Measurements from ENCODE around the gene TOGARAM2.

The TOGARAM2 gene

GRCh38 chr2:28949617-28950305 is 31.3 kb upstream of the TOGARAM2 start:
- ChIA-PET POLR2A (ENCODE audit: low non-redundant PET) (no interaction called here), CTCF (interaction anchor here (1.2 kb wide), 1 partner anchor 9 kb away, joined by 3 read pairs; no protein-coding TSS in a partner anchor)
- H3K27ac ChIP-seq = no peak overlapping the region
- TF ChIP-seq CTCF (conservative IDR thresholded peaks at IDR 0.05; ENCODE audit: low read depth) = no peak
- peak; percentile 28 for DNase-seq (ENCODE audit: low spot score)

- no peak for DNase-seq (ENCODE audit: low spot score)
- H3K27ac ChIP-seq = peak overlapping the region; percentile 42
- TF ChIP-seq CTCF (conservative IDR thresholded peaks at IDR 0.05; ENCODE audit: low read depth) = no peak
- ChIA-PET POLR2A (ENCODE audit: low non-redundant PET) (no interaction called here), CTCF (no interaction called here)
Observed at GRCh38 chr2:28950941-28951630, 30.0 kb upstream of the TOGARAM2 start.

- ChIA-PET CTCF (interaction anchor here (0.5 to 0.6 kb wide), 2 partner anchors 159 to 525 kb away, joined by 4 to 6 read pairs; no protein-coding TSS in a partner anchor), POLR2A (ENCODE audit: low non-redundant PET) (no interaction called here)
- H3K27ac ChIP-seq = peak overlapping the region; percentile 39
- TF ChIP-seq CTCF (conservative IDR thresholded peaks at IDR 0.05; ENCODE audit: low read depth) = no peak
- DNase-seq (ENCODE audit: low spot score) = no peak
Observed at GRCh38 chr2:28951910-28952835, 28.9 kb upstream of the TOGARAM2 start.

GRCh38 chr2:28952836-28953211 is 28.3 kb upstream of the TOGARAM2 start:
- no peak for TF ChIP-seq CTCF (conservative IDR thresholded peaks at IDR 0.05; ENCODE audit: low read depth)
- no peak overlapping the region for H3K27ac ChIP-seq
- DNase-seq (ENCODE audit: low spot score) = no peak
- CTCF ChIA-PET = interaction anchor here (0.5 to 0.6 kb wide), 2 partner anchors 160 to 524 kb away, joined by 4 to 6 read pairs; no protein-coding TSS in a partner anchor
- POLR2A ChIA-PET (ENCODE audit: low non-redundant PET) = no interaction called here

GRCh38 chr2:28955467-28955866 is 25.6 kb upstream of the TOGARAM2 start:
- ChIA-PET POLR2A (ENCODE audit: low non-redundant PET) (no interaction called here), CTCF (interaction anchor here (0.6 to 1.2 kb wide), 4 partner anchors 17 to 1769 kb away, joined by 3 to 4 read pairs (median 4); no protein-coding TSS in a partner anchor)
- no peak overlapping the region for H3K27ac ChIP-seq
- DNase-seq (ENCODE audit: low spot score) = no peak
- TF ChIP-seq CTCF (conservative IDR thresholded peaks at IDR 0.05; ENCODE audit: low read depth) = no peak

- DNase-seq (ENCODE audit: low spot score) = peak; percentile 47
- ChIA-PET CTCF (interaction anchor here (0.6 to 1.2 kb wide), 4 partner anchors 55 to 1770 kb away, joined by 3 to 4 read pairs (median 4); no protein-coding TSS in a partner anchor), POLR2A (ENCODE audit: low non-redundant PET) (no interaction called here)
Observed at GRCh38 chr2:28956415-28956826, 24.7 kb upstream of the TOGARAM2 start.

More at GRCh38 chr2:28956415-28956826, 24.7 kb upstream of the TOGARAM2 start:
- no peak for TF ChIP-seq CTCF (conservative IDR thresholded peaks at IDR 0.05; ENCODE audit: low read depth)
- no peak overlapping the region for H3K27ac ChIP-seq
